ENCODE results near the gene OR2AK2. TPM values are rescaled to one million over a fixed set of nuclear protein-coding genes. Genes with fewer than 3 reads are reported as not detected.
A peak's percentile ranks its signal among the peaks of the same experiment; 100 is the strongest.
"Not testable (repeated sequence)": the region's sequence is repeated elsewhere in the genome, so short reads cannot be mapped to it uniquely, and the experiment has no call there.

The OR2AK2 gene
- total RNA-seq, 2 experiments from 2014 or later, result not detected

DNA sequence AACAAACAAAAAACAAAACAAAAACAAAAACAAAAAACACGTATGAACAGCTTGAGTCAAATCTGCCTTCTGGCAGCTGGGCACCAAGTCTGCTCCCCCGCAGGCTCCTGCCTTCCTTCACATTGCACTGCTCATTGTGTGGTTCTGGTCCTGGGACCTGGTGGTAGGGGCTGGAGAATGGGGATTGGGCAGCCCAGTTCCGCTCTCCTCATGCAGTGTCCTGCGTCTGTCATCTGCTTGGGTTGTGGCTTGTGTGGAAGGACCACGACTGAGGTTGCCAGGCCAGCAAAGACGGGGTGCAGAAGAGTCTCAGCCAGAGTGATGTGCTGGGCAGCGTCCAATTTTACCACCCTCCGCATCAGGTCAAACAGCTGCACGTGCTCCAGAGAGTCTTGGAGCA is 29.3 kb upstream of the OR2AK2 start:
- no peak overlapping the region for H3K4me3 Mint-ChIP-seq
- ATAC-seq, result no peak
- no peak for DNase-seq
- intact Hi-C loops (cut with micrococcal nuclease), result no loop called here
- TF ChIP-seq, protein P1, sequence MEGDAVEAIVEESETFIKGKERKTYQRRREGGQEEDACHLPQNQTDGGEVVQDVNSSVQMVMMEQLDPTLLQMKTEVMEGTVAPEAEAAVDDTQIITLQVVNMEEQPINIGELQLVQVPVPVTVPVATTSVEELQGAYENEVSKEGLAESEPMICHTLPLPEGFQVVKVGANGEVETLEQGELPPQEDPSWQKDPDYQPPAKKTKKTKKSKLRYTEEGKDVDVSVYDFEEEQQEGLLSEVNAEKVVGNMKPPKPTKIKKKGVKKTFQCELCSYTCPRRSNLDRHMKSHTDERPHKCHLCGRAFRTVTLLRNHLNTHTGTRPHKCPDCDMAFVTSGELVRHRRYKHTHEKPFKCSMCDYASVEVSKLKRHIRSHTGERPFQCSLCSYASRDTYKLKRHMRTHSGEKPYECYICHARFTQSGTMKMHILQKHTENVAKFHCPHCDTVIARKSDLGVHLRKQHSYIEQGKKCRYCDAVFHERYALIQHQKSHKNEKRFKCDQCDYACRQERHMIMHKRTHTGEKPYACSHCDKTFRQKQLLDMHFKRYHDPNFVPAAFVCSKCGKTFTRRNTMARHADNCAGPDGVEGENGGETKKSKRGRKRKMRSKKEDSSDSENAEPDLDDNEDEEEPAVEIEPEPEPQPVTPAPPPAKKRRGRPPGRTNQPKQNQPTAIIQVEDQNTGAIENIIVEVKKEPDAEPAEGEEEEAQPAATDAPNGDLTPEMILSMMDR (IDR thresholded peaks at IDR 0.05), result no peak
- H3K4me1 Mint-ChIP-seq (ENCODE audit: low read depth), result no peaks in the 10 kb centered on the region
- ChIA-PET POLR2A (no interaction called here), CTCF (interaction anchor here (0.8 to 1.2 kb wide), 4 partner anchors 8 to 204 kb away, joined by 3 to 6 read pairs (median 4); no protein-coding TSS in a partner anchor)
- H3K36me3 Mint-ChIP-seq (ENCODE audit: low read depth), result no peaks in the 10 kb centered on the region
- peaks cover 2% of the 10 kb centered on the region for H3K9me3 Mint-ChIP-seq
- no peaks in the 10 kb centered on the region for H3K27me3 Mint-ChIP-seq
- H3K27ac Mint-ChIP-seq, result no peak overlapping the region

DNA sequence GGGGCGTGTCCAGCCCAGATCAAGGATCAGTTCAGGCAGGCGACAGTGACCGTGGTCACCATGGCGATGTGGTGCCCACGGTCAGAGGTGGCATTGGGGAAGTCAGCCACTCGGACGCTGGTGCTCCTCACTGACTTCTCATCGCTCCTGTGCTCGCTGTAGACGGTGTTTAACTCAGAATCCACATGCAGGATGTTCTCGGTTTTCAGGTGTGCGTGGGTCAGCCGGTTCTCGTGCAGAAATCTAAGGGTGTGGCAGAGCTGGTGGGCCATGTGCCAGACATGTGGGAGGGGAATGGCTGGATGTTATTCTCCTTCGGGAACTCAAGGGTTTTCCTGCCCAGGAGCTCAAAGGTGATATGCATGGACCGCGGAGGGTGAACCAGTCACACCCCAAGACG is 28.6 kb upstream of the OR2AK2 start:
- ATAC-seq (no peak), DNase-seq (no peak)
- peaks cover 2% of the 10 kb centered on the region for H3K9me3 Mint-ChIP-seq
- no peak overlapping the region for H3K4me3 Mint-ChIP-seq
- TF ChIP-seq, protein P1 (IDR thresholded peaks at IDR 0.05), result no peak
- no peaks in the 10 kb centered on the region for H3K36me3 Mint-ChIP-seq (ENCODE audit: low read depth)
- ChIA-PET CTCF (interaction anchor here (0.8 to 1.4 kb wide), 8 partner anchors 9 to 203 kb away, joined by 3 to 6 read pairs (median 3); no protein-coding TSS in a partner anchor), POLR2A (no interaction called here)
- no peaks in the 10 kb centered on the region for H3K27me3 Mint-ChIP-seq
- no peak overlapping the region for H3K27ac Mint-ChIP-seq
- H3K4me1 Mint-ChIP-seq (ENCODE audit: low read depth), result no peaks in the 10 kb centered on the region
- intact Hi-C loops (cut with micrococcal nuclease), result no loop called here

DNA sequence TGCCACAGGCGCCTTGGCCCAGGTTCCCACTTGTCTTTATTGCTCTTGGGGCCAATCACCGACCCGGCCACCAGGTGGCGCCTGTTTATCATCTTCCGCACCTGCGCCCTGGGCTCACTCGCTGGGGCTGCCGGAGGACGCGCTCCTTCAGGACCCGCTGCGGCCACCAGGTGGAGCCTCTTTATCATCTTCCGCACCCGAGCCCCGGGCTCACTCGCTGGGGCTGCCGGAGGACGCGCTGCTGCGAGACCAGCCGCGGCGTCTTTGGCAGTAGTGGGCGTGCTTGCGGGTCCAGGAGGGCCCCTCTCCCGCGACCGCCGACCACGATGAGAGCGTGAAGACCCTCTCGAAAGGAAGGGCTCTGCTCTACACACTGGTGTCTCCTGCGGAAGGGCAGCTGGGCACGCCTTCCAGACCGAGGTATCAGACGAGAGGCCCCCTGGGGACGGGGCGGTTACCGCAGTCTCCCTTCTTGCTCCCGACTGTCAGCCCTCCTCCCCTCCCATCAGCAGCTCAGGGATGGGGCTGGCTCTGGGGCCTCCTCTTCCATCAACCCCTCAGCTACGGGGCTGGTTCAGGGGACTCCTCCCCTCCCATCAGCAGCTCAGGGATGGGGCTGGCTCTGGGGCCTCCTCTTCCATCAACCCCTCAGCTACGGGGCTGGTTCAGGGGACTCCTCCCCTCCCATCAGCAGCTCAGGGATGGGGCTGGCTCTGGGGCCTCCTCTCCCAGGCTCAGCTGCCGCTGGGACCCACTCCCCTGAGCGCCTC is 27.9 kb upstream of the OR2AK2 start:
- Mint-ChIP-seq H3K4me3 (peak overlapping the region; percentile 79), H3K27ac (peak overlapping the region; percentile 76)
- POLR2A ChIA-PET; H3K27me3 Mint-ChIP-seq; H3K4me1 Mint-ChIP-seq (ENCODE audit: low read depth); H3K36me3 Mint-ChIP-seq (ENCODE audit: low read depth); H3K9me3 Mint-ChIP-seq; intact Hi-C loops (cut with micrococcal nuclease): not testable (repeated sequence)
- ATAC-seq (peak; percentile 94), DNase-seq (peak; percentile 96)
- CTCF ChIA-PET, result interaction anchor here (0.5 to 1.4 kb wide), 10 partner anchors 10 to 456 kb away, joined by 3 to 6 read pairs (median 3); no protein-coding TSS in a partner anchor
- TF ChIP-seq, protein P1 (IDR thresholded peaks at IDR 0.05), result peak; percentile 88

DNA sequence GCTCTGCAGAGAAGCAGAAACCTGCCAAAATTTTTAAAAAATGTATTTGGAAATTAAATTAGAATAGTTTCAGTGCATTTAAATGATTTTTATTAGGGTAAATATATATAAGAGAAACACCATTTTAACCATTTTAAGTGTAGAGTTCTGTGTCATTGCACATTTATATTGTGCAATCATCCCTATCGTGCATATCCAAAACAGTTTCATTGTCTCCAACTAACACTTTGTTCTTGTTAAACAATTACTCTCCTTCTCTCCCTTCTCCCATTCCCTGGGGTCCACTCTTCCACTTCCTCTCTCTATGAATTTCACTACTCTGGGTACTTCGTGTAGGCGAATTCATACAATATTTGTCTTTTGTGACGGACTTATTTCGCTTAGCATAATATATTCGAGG is 22.4 kb upstream of the OR2AK2 start:
- Mint-ChIP-seq H3K9me3 (no peaks in the 10 kb centered on the region), H3K27me3 (no peaks in the 10 kb centered on the region), H3K4me1 (ENCODE audit: low read depth) (no peaks in the 10 kb centered on the region), H3K36me3 (ENCODE audit: low read depth) (no peaks in the 10 kb centered on the region), H3K27ac (no peak overlapping the region), H3K4me3 (no peak overlapping the region)
- ATAC-seq (no peak), DNase-seq (no peak)
- CTCF ChIA-PET, result no interaction called here
- TF ChIP-seq, protein P1 (IDR thresholded peaks at IDR 0.05), result no peak
- POLR2A ChIA-PET, result no interaction called here
- intact Hi-C loops (cut with micrococcal nuclease), result no loop called here

DNA sequence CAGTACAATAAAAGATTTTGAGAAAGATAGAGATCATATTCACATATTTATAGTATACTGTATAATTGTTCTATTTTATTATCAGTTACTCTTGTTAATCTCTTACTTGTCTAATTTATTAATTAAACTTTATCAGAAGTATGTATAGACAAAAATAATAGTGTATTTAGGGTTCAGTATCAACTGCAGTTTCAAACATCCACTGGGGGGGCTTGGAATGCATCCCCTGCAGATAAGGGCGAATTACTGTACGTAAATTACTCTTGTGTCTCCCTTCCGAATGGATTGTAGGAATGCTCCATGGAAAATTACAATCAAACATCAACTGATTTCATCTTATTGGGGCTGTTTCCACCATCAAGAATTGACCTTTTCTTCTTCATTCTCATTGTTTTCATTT is 16.5 kb upstream of the OR2AK2 start, which contains the start of gene OR2L8:
TSS of gene OR2L8 (plus strand) at position 301 of the 400 bp plus-strand sequence. CDS start at position 301, 0 bp downstream.
- intact Hi-C loops (cut with micrococcal nuclease), result no loop called here
- Mint-ChIP-seq H3K9me3 (peaks cover 6% of the 10 kb centered on the region), H3K4me1 (ENCODE audit: low read depth) (no peaks in the 10 kb centered on the region), H3K4me3 (no peak within 1 kb of the TSS), H3K36me3 (ENCODE audit: low read depth) (no peaks in the 10 kb centered on the region), H3K27ac (no peak within 1 kb of the TSS), H3K27me3 (no peaks in the 10 kb centered on the region)
- DNase-seq (no peak), ATAC-seq (no peak)
- CTCF ChIA-PET, result no interaction called here
- TF ChIP-seq, protein P1 (IDR thresholded peaks at IDR 0.05), result no peak
- POLR2A ChIA-PET, result no interaction called here
